ENCODE measurements around the gene PARP6.

PARP6 gene

GRCh38 chr15:72231833-72232478, 40.4 kb downstream of the PARP6 start:
- no peak for DNase-seq (ENCODE audit: low read depth in 2 of 3, low spot score in 2 of 3)

- peak; percentile 95 to 98 (median 97) for DNase-seq (ENCODE audit: low read depth in 2 of 3, low spot score in 2 of 3)
These were observed 41.1 kb downstream of the PARP6 start, which contains the start of gene PKM for GRCh38 chr15:72231066-72231832. Gene PKM, minus strand, starts transcription at chr15:72231190. Its CDS starts 12,093 bp downstream, at chr15:72219097.

GRCh38 chr15:72230197-72231065, 41.9 kb downstream of the PARP6 start:
- DNase-seq (ENCODE audit: low read depth in 2 of 3, low spot score in 2 of 3), result peak; percentile 71 to 77 (median 76)

- peak in 1 of 3 experiments; percentile 23 for DNase-seq (ENCODE audit: low read depth in 2 of 3, low spot score in 2 of 3)
These were observed 42.5 kb downstream of the PARP6 start for GRCh38 chr15:72229947-72230196.

DNA sequence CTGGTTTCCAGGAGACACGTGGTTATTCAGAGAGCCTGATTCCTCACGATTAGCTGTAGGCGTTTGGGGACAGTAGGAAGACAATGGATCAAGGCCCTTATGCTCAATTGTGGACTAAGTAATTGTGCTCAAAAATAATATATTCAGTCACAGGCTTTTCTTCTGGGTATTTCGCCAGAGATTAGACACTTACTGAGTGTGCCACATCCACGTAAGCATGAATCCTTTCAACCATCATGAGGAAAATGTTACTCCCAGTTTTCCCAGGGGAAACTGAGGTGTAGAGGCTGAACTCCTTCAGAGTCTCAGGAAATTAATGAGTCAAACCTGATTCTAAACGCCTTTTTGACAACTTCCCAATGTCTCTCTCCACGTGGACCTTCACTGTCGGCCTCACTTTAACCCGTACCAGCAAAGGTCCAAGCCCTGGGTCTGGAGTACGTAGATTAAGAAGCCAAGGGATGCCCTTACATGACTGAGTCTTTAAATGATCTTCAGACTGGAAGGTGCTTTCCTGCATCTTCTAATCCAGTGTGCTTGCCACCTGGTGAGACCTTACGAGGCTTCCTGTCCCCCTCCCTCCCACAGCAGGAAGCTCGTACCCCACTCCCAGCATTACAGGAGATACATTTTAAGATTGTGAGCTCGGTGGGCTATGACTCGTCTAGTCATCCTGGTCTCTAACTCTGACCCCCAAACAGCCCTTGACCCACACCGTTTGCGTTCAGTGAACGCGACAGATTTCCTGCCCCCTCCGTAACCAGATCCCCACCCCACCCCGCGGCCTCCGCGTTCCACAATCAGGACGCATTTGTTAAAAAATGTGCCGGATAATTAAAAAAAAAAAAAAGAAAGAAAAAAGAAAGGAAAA, 43.0 kb downstream of the PARP6 start:
- peak in 1 of 3 experiments; percentile 30 for DNase-seq (ENCODE audit: low read depth in 2 of 3, low spot score in 2 of 3)

DNA sequence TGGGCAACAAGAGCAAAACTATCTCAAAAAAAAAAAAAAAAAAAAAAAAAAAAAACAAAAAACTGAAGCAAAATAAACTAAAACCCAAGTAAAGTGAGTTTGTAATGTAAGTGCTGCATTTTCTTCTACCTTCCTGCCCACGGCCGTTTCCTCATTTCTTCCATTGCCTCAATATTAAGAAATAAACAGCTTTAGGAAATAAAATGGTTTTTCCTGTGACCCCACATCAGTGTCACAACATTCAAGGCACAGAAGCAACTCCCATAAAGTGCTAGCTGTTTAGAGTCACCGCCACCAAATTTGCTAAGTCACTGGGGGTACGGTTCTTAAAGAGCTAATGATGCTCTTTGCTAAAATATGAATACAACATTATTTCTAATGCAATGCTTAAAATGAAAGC, 44.6 kb downstream of the PARP6 start:
- DNase-seq (ENCODE audit: low read depth in 2 of 3, low spot score in 2 of 3), result no peak

DNA sequence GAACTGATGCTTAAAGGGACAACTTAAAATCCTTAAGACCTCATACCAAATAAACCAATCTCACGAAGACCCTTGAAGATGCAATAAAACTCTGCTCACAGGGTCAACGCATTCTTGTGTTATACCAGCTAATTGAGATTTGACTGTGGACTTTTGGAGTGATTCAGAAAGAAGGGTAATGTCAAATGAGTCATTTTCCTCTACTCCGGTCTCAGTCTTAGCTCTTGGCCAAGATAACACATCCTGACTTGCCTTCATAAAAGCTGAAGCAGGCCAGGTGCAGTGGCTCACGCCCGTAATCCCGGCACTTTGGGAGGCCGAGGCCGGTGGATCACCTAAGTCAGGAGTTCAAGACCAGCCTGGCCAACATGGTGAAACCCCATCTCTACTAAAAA, 45.2 kb downstream of the PARP6 start:
- DNase-seq (ENCODE audit: low read depth in 2 of 3, low spot score in 2 of 3), result peak in 2 of 3 experiments; percentile 31 to 40

- DNase-seq (ENCODE audit: low read depth in 2 of 3, low spot score in 2 of 3), result no peak
These were observed 49.1 kb downstream of the PARP6 start for GRCh38 chr15:72223278-72223677.

DNA sequence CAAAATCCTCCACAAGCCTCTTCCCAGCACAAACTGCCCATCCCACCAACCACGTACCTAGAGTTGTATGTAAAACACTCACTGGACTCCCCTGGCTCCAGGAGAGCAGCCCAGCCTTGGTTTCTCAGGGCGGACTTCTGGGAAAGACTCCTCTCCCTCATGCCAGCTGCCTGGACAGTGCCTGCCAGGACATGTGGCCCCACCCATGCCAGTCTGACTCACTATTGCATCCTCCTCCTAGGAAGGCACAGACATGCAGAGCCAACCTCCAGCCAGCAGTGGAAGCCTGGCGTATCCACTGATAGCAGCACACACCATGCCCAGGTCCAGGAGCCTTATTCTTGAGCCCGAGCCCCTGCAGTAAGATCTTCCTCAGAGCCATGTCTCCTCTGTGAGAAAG, 50.0 kb downstream of the PARP6 start:
- no peak for DNase-seq (ENCODE audit: low read depth in 2 of 3, low spot score in 2 of 3)

- DNase-seq (ENCODE audit: low read depth in 2 of 3, low spot score in 2 of 3), result no peak
These were observed 51.7 kb downstream of the PARP6 start for GRCh38 chr15:72220687-72221086.

DNA sequence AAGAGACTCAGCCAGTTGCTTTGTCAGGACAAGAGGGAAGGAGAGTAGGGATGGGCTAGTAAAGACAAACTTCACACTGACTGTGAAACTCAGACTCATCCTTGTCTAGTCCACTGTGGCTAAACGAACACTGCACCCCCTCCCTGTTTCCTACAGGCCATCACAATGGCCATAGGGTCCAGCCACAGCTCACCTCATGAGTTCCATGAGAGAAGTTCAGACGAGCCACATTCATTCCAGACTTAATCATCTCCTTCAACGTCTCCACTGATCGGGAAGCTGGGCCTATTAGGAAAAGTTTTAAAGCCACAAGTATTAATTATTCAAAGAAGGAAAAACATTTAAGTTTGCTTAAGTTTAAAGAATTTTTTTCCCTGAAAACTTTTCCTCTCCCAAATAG, 55.1 kb downstream of the PARP6 start:
- no peak for DNase-seq (ENCODE audit: low read depth in 2 of 3, low spot score in 2 of 3)

DNA sequence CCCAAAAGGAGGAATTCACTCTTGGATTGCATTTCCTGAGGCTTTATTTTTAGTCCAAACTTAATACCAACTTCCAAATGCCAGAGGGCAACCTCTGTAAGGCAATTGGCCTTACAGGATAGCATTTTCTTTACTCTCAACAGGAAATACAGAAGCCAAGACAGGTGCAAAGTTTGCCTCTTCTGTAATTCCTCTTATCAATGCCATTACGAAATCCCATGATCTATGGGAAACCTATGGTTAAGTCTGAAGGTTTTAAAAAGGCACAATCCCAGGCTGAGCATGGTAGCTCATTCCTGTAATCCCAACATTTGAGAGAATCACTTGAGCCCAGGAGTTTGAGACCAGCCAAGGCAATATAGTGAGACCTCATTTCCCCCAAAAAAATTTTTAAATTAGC, 56.3 kb downstream of the PARP6 start:
- no peak for DNase-seq (ENCODE audit: low read depth in 2 of 3, low spot score in 2 of 3)

DNA sequence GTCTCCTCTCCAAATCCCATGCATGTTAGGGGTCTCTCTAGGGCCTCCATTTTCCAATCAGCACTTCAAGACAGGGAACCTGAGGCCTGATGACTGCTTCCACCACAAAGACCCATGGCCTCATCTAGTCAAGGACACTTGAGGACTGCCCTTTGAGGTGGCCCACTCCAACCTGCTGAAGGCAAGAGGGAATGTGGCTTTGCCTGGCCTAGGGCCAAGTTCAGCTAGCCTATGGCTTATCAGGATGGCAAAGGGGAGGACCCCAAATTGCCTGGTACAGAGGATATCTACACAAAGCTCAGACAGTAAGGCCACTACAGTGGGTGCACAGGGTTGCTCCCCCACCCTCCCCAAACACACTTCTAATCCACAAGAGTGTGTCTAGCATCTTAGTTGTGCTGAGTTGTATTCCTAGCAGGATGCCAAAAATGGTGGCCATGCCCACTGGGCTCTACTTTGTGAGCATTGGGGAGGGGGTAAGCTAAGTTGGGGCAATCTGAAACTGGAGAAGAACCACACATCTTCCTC, 64.7 kb downstream of the PARP6 start:
- DNase-seq (ENCODE audit: low read depth in 2 of 3, low spot score in 2 of 3), result no peak

- DNase-seq (ENCODE audit: low read depth in 2 of 3, low spot score in 2 of 3), result no peak
These were observed 65.7 kb downstream of the PARP6 start for GRCh38 chr15:72206677-72207000.

DNA sequence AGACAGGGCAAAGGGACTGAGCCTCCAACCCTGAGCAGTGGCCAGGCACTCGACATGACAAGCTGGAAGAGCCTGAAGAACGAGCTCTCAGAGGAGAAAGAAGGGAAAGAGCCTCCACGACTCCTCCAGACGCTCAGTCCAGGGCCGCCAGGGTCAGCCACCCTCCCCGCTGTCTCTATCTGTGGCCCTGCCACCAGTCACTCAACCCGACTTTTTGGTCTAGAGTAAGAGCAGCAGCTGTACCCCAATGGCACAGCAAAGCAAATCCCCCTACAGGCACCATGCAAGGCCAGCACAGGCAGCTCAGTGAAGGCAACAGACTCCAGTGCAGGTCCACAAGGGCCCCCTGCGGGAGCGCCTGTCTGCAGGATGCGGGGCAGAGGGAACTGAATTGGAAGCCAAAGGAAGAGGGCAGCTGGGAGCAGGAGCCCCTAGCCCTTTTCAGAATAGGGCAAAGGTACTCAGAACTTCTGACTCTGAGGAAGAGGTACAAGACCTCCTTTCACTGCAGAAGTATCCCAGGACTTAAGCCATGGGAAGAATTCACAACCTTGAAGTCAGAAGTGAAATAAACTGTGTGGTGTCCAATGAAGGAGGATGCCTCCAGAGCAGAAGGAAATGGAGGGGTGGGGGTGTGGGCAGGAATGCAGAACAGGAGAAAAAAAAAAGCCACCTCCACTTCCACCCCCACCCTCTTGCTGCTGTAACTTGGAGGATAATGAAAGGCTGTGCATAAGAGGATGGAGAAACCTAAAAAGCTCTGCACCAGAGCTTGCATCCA, 66.3 kb downstream of the PARP6 start:
- no peak for DNase-seq (ENCODE audit: low read depth in 2 of 3, low spot score in 2 of 3)

DNA sequence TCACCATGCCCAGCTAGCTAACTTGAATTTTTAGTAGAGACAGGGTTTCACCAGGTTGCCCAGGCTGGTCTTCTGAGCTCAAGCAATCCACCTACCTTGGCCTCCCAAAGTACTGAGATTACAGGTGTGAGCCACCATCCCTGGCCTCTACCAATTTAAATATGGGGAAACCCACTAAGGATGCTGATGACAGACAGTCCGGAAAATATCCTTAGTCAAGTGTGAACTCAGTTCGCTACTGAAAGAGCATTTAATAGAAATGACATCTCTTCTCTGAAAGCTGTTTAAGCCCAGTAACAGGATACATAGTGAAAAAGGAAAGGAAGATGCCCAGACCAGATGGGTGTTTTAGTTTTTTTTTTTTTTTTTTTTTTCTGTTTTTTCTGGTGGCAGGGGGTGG, 67.1 kb downstream of the PARP6 start:
- no peak for DNase-seq (ENCODE audit: low read depth in 2 of 3, low spot score in 2 of 3)

DNA sequence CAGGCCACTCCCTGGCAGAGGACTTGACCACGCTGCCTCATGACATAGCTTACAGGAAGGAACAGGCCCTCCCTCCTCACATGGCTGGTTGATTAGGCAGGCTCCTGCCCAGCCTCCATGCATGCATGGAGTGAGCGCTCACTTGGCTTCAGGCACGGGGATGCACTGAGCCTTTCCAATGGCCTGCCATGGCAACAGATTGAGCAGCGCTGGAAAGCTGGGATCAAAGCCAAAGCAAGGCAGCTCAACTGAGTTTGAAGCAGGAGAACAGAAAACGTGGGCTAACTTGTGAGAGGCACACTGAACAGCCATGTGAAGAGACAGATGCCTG, 68.9 kb downstream of the PARP6 start:
- no peak for DNase-seq (ENCODE audit: low read depth in 2 of 3, low spot score in 2 of 3)

- no peak for DNase-seq (ENCODE audit: low read depth in 2 of 3, low spot score in 2 of 3)
These were observed 69.4 kb downstream of the PARP6 start for GRCh38 chr15:72202801-72203506.

- no peak for DNase-seq (ENCODE audit: low read depth in 2 of 3, low spot score in 2 of 3)
These were observed 70.1 kb downstream of the PARP6 start for GRCh38 chr15:72202302-72202701.

All from activated CD8-positive, alpha-beta memory T cell treated with anti-CD3 and anti-CD28 coated beads for 48 hours (primary cell).